H9 (cell line): ENCODE measurements around the gene SLC25A34. TPM values are rescaled to one million over a fixed set of nuclear protein-coding genes. Genes with fewer than 3 reads are reported as not detected.

Experiments used
- DNase-seq: peaks from one replicate; pipeline ENCODE4 v3.0.0-alpha.2; 2017
- H2AFZ ChIP-seq: one replicate; pipeline ENCODE4 v1.6.1; 2013; ENCODE audit warnings: mild to moderate bottlenecking, low read length, control low read depth, moderate library complexity
- H2AK5ac ChIP-seq: 2 replicates; pipeline ENCODE4 v1.6.1; 2013; ENCODE audit warnings: low read length, control low read depth, mixed read lengths; ENCODE audit not compliant: insufficient read length
- H2BK120ac ChIP-seq: one replicate; pipeline ENCODE4 v1.6.1; 2013; ENCODE audit warnings: low read depth, mild to moderate bottlenecking, low read length, control low read depth, inconsistent platforms; ENCODE audit not compliant: poor library complexity, severe bottlenecking
- H2BK12ac ChIP-seq: 2 replicates; pipeline ENCODE4 v1.6.1; 2013; ENCODE audit warnings: low read length, control low read depth, mixed read lengths, low read depth; ENCODE audit not compliant: insufficient read length
- H2BK15ac ChIP-seq: 2 replicates; pipeline ENCODE4 v1.6.1; 2013; ENCODE audit warnings: low read depth, low read length, control low read depth
- H2BK20ac ChIP-seq: one replicate; pipeline ENCODE4 v1.6.1; 2013; ENCODE audit warnings: low read depth, mild to moderate bottlenecking, low read length, control low read depth, inconsistent platforms; ENCODE audit not compliant: poor library complexity, severe bottlenecking
- H2BK5ac ChIP-seq: 2 replicates; pipeline ENCODE4 v1.6.1; 2013; ENCODE audit warnings: low read length, control low read depth, mixed read lengths; ENCODE audit not compliant: insufficient read length
- H3K14ac ChIP-seq: 2 replicates; pipeline ENCODE4 v1.6.1; 2013; ENCODE audit warnings: low read length, control low read depth; ENCODE audit not compliant: insufficient read depth
- H3K18ac ChIP-seq: 2 replicates; pipeline ENCODE4 v1.6.1; 2013; ENCODE audit warnings: low read depth, mild to moderate bottlenecking, mixed read lengths, low read length, control low read depth; ENCODE audit not compliant: insufficient read length
- H3K23ac ChIP-seq: 2 replicates; pipeline ENCODE4 v1.6.1; 2013; ENCODE audit warnings: low read length, control low read depth, mixed read lengths, low read depth; ENCODE audit not compliant: insufficient read length
- H3K23me2 ChIP-seq: 2 replicates; pipeline ENCODE4 v1.6.1; 2013; ENCODE audit warnings: low read depth, mild to moderate bottlenecking, mixed read lengths, low read length, control low read depth; ENCODE audit not compliant: insufficient read length, poor library complexity, severe bottlenecking
- H3K27ac ChIP-seq: 2 replicates; pipeline ENCODE4 v1.5.1; 2013; ENCODE audit warnings: low read length, control low read depth, mixed read lengths, low read depth; ENCODE audit not compliant: insufficient read length
- H3K27me3 ChIP-seq: 2 replicates; pipeline ENCODE4 v1.6.1; 2013; ENCODE audit warnings: low read length, control low read depth, inconsistent platforms; ENCODE audit not compliant: insufficient read depth
- H3K4ac ChIP-seq: 2 replicates; pipeline ENCODE4 v1.6.1; 2013; ENCODE audit warnings: low read depth, mild to moderate bottlenecking, control low read depth, inconsistent platforms, low read length, moderate library complexity
- H3K4me1 ChIP-seq: 2 replicates; pipeline ENCODE4 v1.6.1; 2013; ENCODE audit warnings: low read length, control low read depth, inconsistent platforms; ENCODE audit not compliant: insufficient read depth
- H3K4me2 ChIP-seq: 2 replicates; pipeline ENCODE4 v1.6.1; 2013; ENCODE audit warnings: low read length, control low read depth, mixed read lengths; ENCODE audit not compliant: insufficient read length, insufficient read depth
- H3K56ac ChIP-seq: 2 replicates; pipeline ENCODE4 v1.6.1; 2013; ENCODE audit warnings: low read depth, mild to moderate bottlenecking, mixed read lengths, low read length, control low read depth; ENCODE audit not compliant: insufficient read length
- H3K79me1 ChIP-seq: 2 replicates; pipeline ENCODE4 v1.6.1; 2013; ENCODE audit warnings: low read depth, mild to moderate bottlenecking, moderate library complexity, low read length, control low read depth, inconsistent platforms; ENCODE audit not compliant: insufficient read depth, poor library complexity, severe bottlenecking
- H3K79me2 ChIP-seq: 2 replicates; pipeline ENCODE4 v1.6.1; 2013; ENCODE audit warnings: low read length, control low read depth, inconsistent platforms; ENCODE audit not compliant: insufficient read depth
- H3K9ac ChIP-seq: 2 replicates; pipeline ENCODE4 v1.6.1; 2013; ENCODE audit warnings: low read length, control low read depth, mixed read lengths; ENCODE audit not compliant: insufficient read length; ENCODE audit errors: extremely low read depth
- H3K9me3 ChIP-seq: one replicate; pipeline ENCODE4 v1.6.1; 2013; ENCODE audit warnings: low read depth, low read length, inconsistent platforms; ENCODE audit not compliant: control insufficient read depth
- H3T11ph ChIP-seq: one replicate; pipeline ENCODE4 v1.6.1; 2013; ENCODE audit warnings: mild to moderate bottlenecking, low read length, control low read depth, inconsistent platforms
- H4K20me1 ChIP-seq: one replicate; pipeline ENCODE4 v1.6.1; 2013; ENCODE audit not compliant: control insufficient read depth, insufficient read length, insufficient read depth
- H4K5ac ChIP-seq: 2 replicates; pipeline ENCODE4 v1.6.1; 2013; ENCODE audit warnings: low read depth, mild to moderate bottlenecking, mixed read lengths, low read length, control low read depth; ENCODE audit not compliant: insufficient read length
- H4K8ac ChIP-seq: replicated peaks from 2 replicates; pipeline ENCODE4 v1.6.1; 2013; ENCODE audit warnings: low read length, control low read depth, mixed read lengths, low read depth; ENCODE audit not compliant: insufficient read length
- H4K91ac ChIP-seq: 2 replicates; pipeline ENCODE4 v1.6.1; 2013; ENCODE audit warnings: low read depth, mild to moderate bottlenecking, moderate library complexity, mixed read lengths, low read length, control low read depth; ENCODE audit not compliant: insufficient read length
- H3K27ac Mint-ChIP-seq, 3 experiments: 2 replicates in 2 of 3; 3 replicates in 1 of 3; pipeline ENCODE4 v1.8.0; 2020 to 2021; ENCODE audit warnings: mixed read lengths in 3 of 3, mild to moderate bottlenecking in 1 of 3, moderate library complexity in 1 of 3
- H3K27me3 Mint-ChIP-seq: 2 replicates; pipeline ENCODE4 v1.8.0; 2021; ENCODE audit warnings: low read depth, mild to moderate bottlenecking, moderate library complexity, mixed read lengths
- H3K36me3 Mint-ChIP-seq, 3 experiments: 2 replicates in 2 of 3; 3 replicates in 1 of 3; pipeline ENCODE4 v1.8.0; 2020 to 2021; ENCODE audit warnings: low read depth in 3 of 3, mixed read lengths in 3 of 3; ENCODE audit not compliant: insufficient read depth in 1 of 3
- H3K4me1 Mint-ChIP-seq, 2 experiments: 2 replicates each; pipeline ENCODE4 v1.8.0; 2020; ENCODE audit warnings: mixed read lengths in 2 of 2
- H3K4me3 Mint-ChIP-seq, 2 experiments: 2 replicates in 1 of 2; 3 replicates in 1 of 2; pipeline ENCODE4 v1.8.0; 2020 to 2021; ENCODE audit warnings: mild to moderate bottlenecking in 2 of 2, mixed read lengths in 2 of 2, moderate library complexity in 1 of 2
- H3K9me3 Mint-ChIP-seq, 2 experiments: 2 replicates in 1 of 2; 3 replicates in 1 of 2; pipeline ENCODE4 v1.8.0; 2020; ENCODE audit warnings: mild to moderate bottlenecking in 2 of 2, mixed read lengths in 2 of 2, moderate library complexity in 1 of 2
- WGBS: extraction: QIAGEN DNeasy Blood & Tissue Kit; methylation state at CpG from one replicate; pipeline ENCODE4 v1.1.7; 2013; ENCODE audit warnings: missing lambda C conversion rate, low lambda C conversion rate, mixed read lengths; ENCODE audit not compliant: insufficient read length; ENCODE audit errors: extremely low coverage; 5-methylcytosine and 5-hydroxymethylcytosine counted together
- total RNA-seq: library from RNA; stranded (reverse); gene quantifications from 2 replicates; pipeline ENCODE4 v1.2.1, GENCODE V29; 2021
- TF ChIP-seq, protein P1 (sequence below): fragments of 200-600 bp; sonication (generic); conservative IDR thresholded peaks from 3 replicates; pipeline ENCODE4 v1.8.0; 2021; ENCODE audit warnings: antibody characterized with exemption, mild to moderate bottlenecking

Gene SLC25A34
- total RNA-seq, 1 experiment from 2014 or later, result 1.5 TPM

DNA sequence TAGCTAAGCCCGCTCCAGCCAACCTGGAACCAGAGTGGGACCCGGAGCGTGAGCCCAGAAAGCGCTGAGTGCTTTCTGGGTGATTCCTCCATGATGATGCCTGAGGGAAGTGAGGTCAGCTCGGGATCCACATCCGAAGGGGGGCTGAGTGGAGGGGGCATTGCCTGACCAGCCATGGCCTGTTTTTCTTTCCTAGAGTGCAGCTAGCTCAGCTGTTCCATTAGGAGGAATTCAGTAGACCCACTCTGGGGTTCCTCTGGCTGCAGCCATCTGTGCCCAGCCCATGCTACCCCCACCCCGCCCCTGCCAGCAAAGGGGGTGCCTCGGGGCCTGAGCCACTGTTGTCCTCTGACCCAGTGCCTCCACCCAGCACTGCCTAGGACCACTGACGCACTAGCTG, 9.6 kb upstream of the SLC25A34 start:
- Histone ChIP-seq H2AFZ (no peak overlapping the region), H3K27ac (no peak overlapping the region), H2BK15ac (no peak overlapping the region), H4K20me1 (no peaks in the 10 kb centered on the region), H2BK20ac (no peak overlapping the region), H3K23me2 (no peaks in the 10 kb centered on the region), H4K91ac (no peak overlapping the region), H4K5ac (no peak overlapping the region), H3K4me1 (no peaks in the 10 kb centered on the region), H3K4ac (no peak overlapping the region), H3K9ac (no peak overlapping the region), H3K79me2 (no peaks in the 10 kb centered on the region), H3K23ac (no peak overlapping the region), H3K56ac (no peak overlapping the region), H3K79me1 (no peaks in the 10 kb centered on the region), H2BK12ac (no peak overlapping the region), H3K14ac (no peak overlapping the region), H3K18ac (no peak overlapping the region), H3T11ph (no peak overlapping the region), H3K9me3 (no peaks in the 10 kb centered on the region), H3K4me2 (no peak overlapping the region), H2AK5ac (no peak overlapping the region), H2BK120ac (no peak overlapping the region), H4K8ac (no peak overlapping the region), H2BK5ac (no peak overlapping the region), H3K27me3 (no peaks in the 10 kb centered on the region)
- WGBS, result no CpG with 5 or more reads among the region's 9 CpGs
- DNase-seq, result no peak
- no peaks in the 10 kb centered on the region for H3K27me3 Mint-ChIP-seq
- H3K27ac Mint-ChIP-seq, result no peak overlapping the region
- H3K4me1 Mint-ChIP-seq, result 0 out of 4 replicates have a peak, but pooled peaks cover 0 to 3% of the 10 kb centered on the region in 2 experiments
- no peak overlapping the region for H3K4me3 Mint-ChIP-seq
- peaks cover 16 to 49% (median 33%) of the 10 kb centered on the region in 3 experiments; a peak in 6 of 7 replicates for H3K36me3 Mint-ChIP-seq
- TF ChIP-seq, protein P1, sequence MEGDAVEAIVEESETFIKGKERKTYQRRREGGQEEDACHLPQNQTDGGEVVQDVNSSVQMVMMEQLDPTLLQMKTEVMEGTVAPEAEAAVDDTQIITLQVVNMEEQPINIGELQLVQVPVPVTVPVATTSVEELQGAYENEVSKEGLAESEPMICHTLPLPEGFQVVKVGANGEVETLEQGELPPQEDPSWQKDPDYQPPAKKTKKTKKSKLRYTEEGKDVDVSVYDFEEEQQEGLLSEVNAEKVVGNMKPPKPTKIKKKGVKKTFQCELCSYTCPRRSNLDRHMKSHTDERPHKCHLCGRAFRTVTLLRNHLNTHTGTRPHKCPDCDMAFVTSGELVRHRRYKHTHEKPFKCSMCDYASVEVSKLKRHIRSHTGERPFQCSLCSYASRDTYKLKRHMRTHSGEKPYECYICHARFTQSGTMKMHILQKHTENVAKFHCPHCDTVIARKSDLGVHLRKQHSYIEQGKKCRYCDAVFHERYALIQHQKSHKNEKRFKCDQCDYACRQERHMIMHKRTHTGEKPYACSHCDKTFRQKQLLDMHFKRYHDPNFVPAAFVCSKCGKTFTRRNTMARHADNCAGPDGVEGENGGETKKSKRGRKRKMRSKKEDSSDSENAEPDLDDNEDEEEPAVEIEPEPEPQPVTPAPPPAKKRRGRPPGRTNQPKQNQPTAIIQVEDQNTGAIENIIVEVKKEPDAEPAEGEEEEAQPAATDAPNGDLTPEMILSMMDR, result no peak
- no peaks in the 10 kb centered on the region for H3K9me3 Mint-ChIP-seq
